HepG2 (cell line): ENCODE data around the gene PDE3B. TPM values are rescaled to one million over a fixed set of nuclear protein-coding genes. Genes with fewer than 3 reads are reported as not detected.
A peak's percentile ranks its signal among the peaks of the same experiment; 100 is the strongest.

Experiments used
- ATAC-seq: fragments of 200-7000 bp; cut with Tn5 transposase; 3 replicates; pipeline ENCODE4 v1.9.1; 2020; ENCODE audit warnings: mild to moderate bottlenecking, moderate library complexity
- BruUV-seq: library from RNA; stranded (reverse); fragments of 400-500 nt; replicated peaks from 2 replicates; lab custom pipeline; 2021; lab: Mats Ljungman, UMichigan
- CTCF ChIA-PET: fragments of 300-600 bp; formaldehyde crosslinking; extraction: SDS; loops from one replicate; lab custom pipeline; 2021; ENCODE audit warnings: low total read pairs, inconsistent platforms, low intra/inter-chr PET ratio; lab: Yijun Ruan, JAX
- POLR2A ChIA-PET: fragments of 350-600 bp; sonication (Branson Sonifier 250); formaldehyde crosslinking; loops from one replicate; lab custom pipeline; 2020; ENCODE audit warnings: antibody characterized with exemption, inconsistent platforms; lab: Yijun Ruan, JAX
- DNase-seq: peaks from one replicate; pipeline ENCODE4 v3.0.0-alpha.2; 2015; ENCODE audit warnings: low spot score
- FAIRE-seq: peaks from 3 replicates; lab custom pipeline; 2011; peaks lifted over from hg19 to GRCh38; lab: Jason Lieb, UNC
- H2AFZ ChIP-seq: one replicate; pipeline ENCODE4 v1.6.1; 2011; ENCODE audit warnings: low read length, inconsistent platforms
- H3K27ac ChIP-seq: fragments of 300-600 bp; 3 replicates; pipeline ENCODE4 v1.8.0; 2011; ENCODE audit warnings: mixed run types, mild to moderate bottlenecking, mixed read lengths, low read length, inconsistent platforms; ENCODE audit not compliant: insufficient read depth; ENCODE audit errors: extremely low read length
- H3K27me3 ChIP-seq, 2 experiments: fragments of 200-600 bp in 1 of 2; 2 replicates in 1 of 2; 3 replicates in 1 of 2; pipeline versions ENCODE4 v1.6.0 to v1.8.0; 2011; ENCODE audit warnings: low read length in 2 of 2, mild to moderate bottlenecking in 2 of 2, moderate library complexity in 2 of 2, inconsistent platforms in 1 of 2; ENCODE audit not compliant: insufficient read depth in 2 of 2, control insufficient read depth in 1 of 2
- H3K36me3 ChIP-seq, 2 experiments: fragments of 200-600 bp in 1 of 2; replicated peaks in 1 of 2; 2 replicates in 1 of 2; 3 replicates in 1 of 2; pipeline versions ENCODE4 v1.5.1 to v1.8.0; 2011; ENCODE audit warnings: low read length in 2 of 2, inconsistent platforms in 1 of 2; ENCODE audit not compliant: insufficient read depth in 2 of 2, control insufficient read depth in 1 of 2
- H3K4me1 ChIP-seq: 2 replicates; pipeline ENCODE4 v1.5.1; 2012; ENCODE audit warnings: low read length, inconsistent platforms; ENCODE audit not compliant: insufficient read depth
- H3K4me2 ChIP-seq: 2 replicates; pipeline ENCODE4 v1.6.0; 2011; ENCODE audit warnings: low read depth, low read length, inconsistent platforms
- H3K4me3 ChIP-seq, 3 experiments: fragments of 200-600 bp in 1 of 3; sonication (generic), shearing (Covaris generic) in 1 of 3; replicated peaks in 1 of 3; 2 replicates each; pipeline ENCODE4 v1.5.1; 2011 to 2016; ENCODE audit warnings: low read length in 3 of 3, inconsistent platforms in 2 of 3, low read depth in 2 of 3, mild to moderate bottlenecking in 2 of 3, control low read depth in 1 of 3, mixed read lengths in 1 of 3; ENCODE audit not compliant: insufficient read depth in 1 of 3
- H3K79me2 ChIP-seq: one replicate; pipeline ENCODE4 v1.6.1; 2011; ENCODE audit warnings: low read length, inconsistent platforms; ENCODE audit not compliant: insufficient read depth
- H3K9ac ChIP-seq: 2 replicates; pipeline ENCODE4 v1.6.0; 2011; ENCODE audit warnings: mild to moderate bottlenecking, low read depth, low read length, inconsistent platforms; ENCODE audit not compliant: insufficient read depth
- H3K9me3 ChIP-seq: 2 replicates; pipeline ENCODE4 v1.5.1; 2012; ENCODE audit warnings: mild to moderate bottlenecking, low read length
- H4K20me1 ChIP-seq: 2 replicates; pipeline ENCODE4 v1.6.0; 2011; ENCODE audit warnings: inconsistent platforms, mild to moderate bottlenecking, low read length, moderate library complexity; ENCODE audit not compliant: insufficient read depth
- CBX1 ChIP-seq: IDR thresholded peaks from one replicate; pipeline ENCODE4 v1.6.1; 2016; ENCODE audit warnings: antibody characterized with exemption, low read depth
- CBX2 ChIP-seq, 2 experiments: fragments of 200-600 bp in 1 of 2; sonication (generic); formaldehyde crosslinking in 1 of 2; IDR thresholded peaks; 2 replicates each; pipeline versions ENCODE4 v1.7.0 to v1.8.1; 2018 to 2022; ENCODE audit warnings: low read depth in 2 of 2, low read length in 1 of 2, mild to moderate bottlenecking in 1 of 2, missing genetic modification reagents in 1 of 2
- DZIP1 ChIP-seq: sonication (generic); formaldehyde crosslinking; IDR thresholded peaks from 2 replicates; pipeline ENCODE4 v1.5.0; 2020; ENCODE audit warnings: mild to moderate bottlenecking, missing genetic modification reagents
- EHMT2 ChIP-seq: fragments of 200-600 bp; sonication (generic); IDR thresholded peaks from 2 replicates; pipeline ENCODE4 v1.7.0; 2017; ENCODE audit warnings: antibody characterized with exemption, low read depth, low read length, borderline replicate concordance
- GATAD2A ChIP-seq: IDR thresholded peaks from 2 replicates; pipeline ENCODE4 v1.6.1; 2016
- HHEX ChIP-seq: IDR thresholded peaks from 2 replicates; pipeline ENCODE4 v1.6.1; 2016; ENCODE audit warnings: control low read depth
- HNF4A ChIP-seq: sonication (generic); formaldehyde crosslinking; IDR thresholded peaks from 2 replicates; pipeline ENCODE4 v1.4.0; 2020; ENCODE audit warnings: missing genetic modification reagents
- MTF1 ChIP-seq: sonication (generic); formaldehyde crosslinking; IDR thresholded peaks from 2 replicates; pipeline ENCODE4 v1.5.0; 2020; ENCODE audit warnings: missing genetic modification reagents
- MYC ChIP-seq: sonication (generic); formaldehyde crosslinking; IDR thresholded peaks from 2 replicates; pipeline ENCODE4 v1.9.0; 2021; ENCODE audit warnings: missing genetic modification reagents, borderline replicate concordance
- NFRKB ChIP-seq: fragments of 450-650 bp; IDR thresholded peaks from 2 replicates; pipeline ENCODE4 v1.6.1; 2017
- POLR2AphosphoS5 ChIP-seq: IDR thresholded peaks from 2 replicates; pipeline ENCODE4 v1.6.1; 2012; ENCODE audit warnings: low read depth, low read length
- SP4 ChIP-seq: sonication (generic); formaldehyde crosslinking; IDR thresholded peaks from 2 replicates; pipeline ENCODE4 v1.8.1; 2023; ENCODE audit warnings: mild to moderate bottlenecking, missing genetic modification reagents
- TBL1XR1 ChIP-seq: fragments of 150-350 bp; IDR thresholded peaks from 2 replicates; pipeline ENCODE4 v1.6.1; 2014; ENCODE audit warnings: borderline replicate concordance, low read length; ENCODE audit not compliant: partially characterized antibody
- TCF7L2 ChIP-seq: IDR thresholded peaks from 2 replicates; pipeline ENCODE4 v1.6.1; 2011; ENCODE audit warnings: mild to moderate bottlenecking, low read depth, low read length, moderate library complexity
- THAP11 ChIP-seq: IDR thresholded peaks from 2 replicates; pipeline ENCODE4 v1.6.1; 2016; ENCODE audit warnings: missing biosample characterization, missing genetic modification reagents
- ZNF138 ChIP-seq: sonication (generic); formaldehyde crosslinking; IDR thresholded peaks from 2 replicates; pipeline ENCODE4 v1.5.0; 2020; ENCODE audit warnings: mild to moderate bottlenecking, low read depth, missing genetic modification reagents
- ZNF24 ChIP-seq: fragments of 450-650 bp; IDR thresholded peaks from 2 replicates; pipeline ENCODE4 v1.6.1; 2017; ENCODE audit warnings: antibody characterized with exemption, mild to moderate bottlenecking
- ZNF280D ChIP-seq: sonication (generic); formaldehyde crosslinking; IDR thresholded peaks from 2 replicates; pipeline ENCODE4 v1.5.1; 2020; ENCODE audit warnings: mild to moderate bottlenecking, missing genetic modification reagents
- ZNF550 ChIP-seq: sonication (generic); formaldehyde crosslinking; IDR thresholded peaks from 2 replicates; pipeline ENCODE4 v1.4.0; 2020; ENCODE audit warnings: mild to moderate bottlenecking, missing genetic modification reagents, borderline replicate concordance
- ZNF672 ChIP-seq: sonication (generic); formaldehyde crosslinking; IDR thresholded peaks from 2 replicates; pipeline ENCODE4 v1.8.1; 2022; ENCODE audit warnings: missing genetic modification reagents
- ZNF792 ChIP-seq: IDR thresholded peaks from 2 replicates; pipeline ENCODE4 v1.6.1; 2016
- WGBS: methylation state at CpG from one replicate; pipeline ENCODE4 v1.1.6; 2017; ENCODE audit warnings: low lambda C conversion rate; 5-methylcytosine and 5-hydroxymethylcytosine counted together
- in situ Hi-C: cut with HindIII; loops from 2 replicates; pipeline ENCODE4 v1.10.0; 2017; ENCODE audit warnings: low pct_unique_long_range_greater_than_20kb; ENCODE audit not compliant: extremely low pct_ligation_motif_present
- intact Hi-C: fragments of 100-400 bp; cut with micrococcal nuclease; formaldehyde crosslinking; loops from one replicate; pipeline ENCODE4 v1.10.0; 2022; ENCODE audit not compliant: unreplicated experiment
- polyA plus RNA-seq, 8 experiments: library from polyadenylated mRNA; depleted of rRNA in 3 of 8; stranded (reverse) in 7 of 8; unstranded in 1 of 8; fragments of >200 nt; fragmentation: Illumina TruSeq in 4 of 8; extraction: Trizol in 4 of 8; gene quantifications; 2 replicates each; pipeline versions ENCODE4 v1.2.1 to v1.2.3, GENCODE V29; 2011 to 2016; ENCODE audit warnings: low read depth in 4 of 8, missing spikeins in 1 of 8, mixed read lengths in 1 of 8; ENCODE audit not compliant: insufficient read depth in 1 of 8
- total RNA-seq, 5 experiments: library from RNA; depleted of rRNA; stranded (reverse); fragments of >200 nt; fragmentation: Illumina TruSeq; extraction: Trizol; gene quantifications; 2 replicates each; pipeline ENCODE4 v1.2.3, GENCODE V29; 2016; ENCODE audit warnings: low read depth in 1 of 5

Gene PDE3B
- total and polyA plus RNA-seq, 2 of the 13 experiments (the other 11 are each of a cell fraction or from before 2014, with no cell fraction given): 14.1 to 26.5 TPM

GRCh38 chr11:14676068-14676467, 32.5 kb downstream of the PDE3B start:
- Histone ChIP-seq H3K9ac (no peak overlapping the region), H3K36me3 (0 out of 5 replicates have a peak, but pooled peaks cover 0 to 3% of the 10 kb centered on the region in 2 experiments), H2AFZ (no peak overlapping the region), H3K79me2 (peaks cover 71% of the 10 kb centered on the region), H3K4me2 (no peak overlapping the region), H3K27me3 (no peaks in the 10 kb centered on the region), H3K27ac (peak overlapping the region; percentile 3), H3K4me3 (no peak overlapping the region), H3K4me1 (peaks cover 44% of the 10 kb centered on the region), H4K20me1 (no peaks in the 10 kb centered on the region), H3K9me3 (peaks cover 5% of the 10 kb centered on the region; the same call in 1 of the 2 replicates)
- 8% methylated on average over 2 of the region's 2 CpGs for WGBS
- POLR2A ChIA-PET: no interaction called here
- CTCF ChIA-PET: no interaction called here
- in situ Hi-C loops (no loop called here), intact Hi-C loops (no loop called here)
- FAIRE-seq (peak; percentile 58), DNase-seq (peak; percentile 77), ATAC-seq (peak; percentile 92)
- no TSS peak for BruUV-seq
- TF ChIP-seq ZNF672 (CRISPR knock-in tag): no peak
- TF ChIP-seq POLR2AphosphoS5: no peak
- TF ChIP-seq HHEX (CRISPR knock-in tag): no peak
- TF ChIP-seq ZNF792: peak; percentile 85; the same call in 1 of the 2 replicates
- TF ChIP-seq CBX1: no peak
- TF ChIP-seq ZNF24: no peak
- no peak for TF ChIP-seq ZNF550 (CRISPR knock-in tag)
- TF ChIP-seq EHMT2: no peak; the same call in 1 of the 2 replicates
- TF ChIP-seq CBX2 (IDR thresholded peaks at IDR 0.05; ENCODE audit: low read depth, low read length): no peak
- no peak for TF ChIP-seq CBX2 (CRISPR knock-in tag; IDR thresholded peaks at IDR 0.05; ENCODE audit: low read depth)
- no peak for TF ChIP-seq TBL1XR1
- TF ChIP-seq ZNF138 (CRISPR knock-in tag): no peak
- TF ChIP-seq DZIP1 (CRISPR knock-in tag): no peak
- no peak for TF ChIP-seq TCF7L2
- TF ChIP-seq NFRKB: no peak
- 0 out of 2 replicates have a peak, but pooled peaks have one; percentile 15 for TF ChIP-seq THAP11 (CRISPR knock-in tag)
- TF ChIP-seq SP4 (CRISPR knock-in tag): no peak
- TF ChIP-seq ZNF280D (CRISPR knock-in tag): no peak
- TF ChIP-seq HNF4A (CRISPR knock-in tag): 0 out of 2 replicates have a peak, but pooled peaks have one; percentile 5
- no peak for TF ChIP-seq MYC (CRISPR knock-in tag)
- TF ChIP-seq MTF1: no peak
- TF ChIP-seq GATAD2A (CRISPR knock-in tag): peak; percentile 78
